Activated naive CD4-positive, alpha-beta T cell treated with anti-CD3 and anti-CD28 coated beads for 36 hours (primary cell): Measurements from ENCODE around the gene PIGQ. TPM values are rescaled to one million over a fixed set of nuclear protein-coding genes. Genes with fewer than 3 reads are reported as not detected.

ENCODE experiments used
- CTCF ChIA-PET: fragments of 350-600 bp; sonication (Branson Sonifier 250); formaldehyde crosslinking; loops from one replicate; lab custom pipeline; 2021; ENCODE audit warnings: antibody characterized with exemption; lab: Charles Lee
- DNase-seq: peaks from one replicate; pipeline ENCODE4 v3.0.0-alpha.2; 2020
- H3K27ac Mint-ChIP-seq: one replicate; pipeline ENCODE4 v1.8.0; 2021; ENCODE audit warnings: mild to moderate bottlenecking, mixed read lengths
- H3K27me3 Mint-ChIP-seq: one replicate; pipeline ENCODE4 v1.8.0; 2021; ENCODE audit warnings: low read depth, mixed read lengths
- H3K36me3 Mint-ChIP-seq: one replicate; pipeline ENCODE4 v1.8.0; 2021; ENCODE audit warnings: low read depth, mixed read lengths
- H3K4me1 Mint-ChIP-seq: one replicate; pipeline ENCODE4 v1.8.0; 2021; ENCODE audit warnings: low read depth, mixed read lengths
- H3K4me3 Mint-ChIP-seq: one replicate; pipeline ENCODE4 v1.8.0; 2021; ENCODE audit warnings: mild to moderate bottlenecking, moderate library complexity, mixed read lengths
- H3K9me3 Mint-ChIP-seq: one replicate; pipeline ENCODE4 v1.8.0; 2021; ENCODE audit warnings: mixed read lengths
- intact Hi-C: fragments of 100-400 bp; cut with micrococcal nuclease; formaldehyde crosslinking; loops from one replicate; pipeline ENCODE4 v1.15.1; 2023
- total RNA-seq, 2 experiments: library from RNA; stranded (reverse); gene quantifications; one replicate each; pipeline ENCODE4 v1.2.3, GENCODE V29; 2021

The PIGQ gene
- total RNA-seq: 10 to 100 TPM; 18.6 to 19.2 TPM

DNA sequence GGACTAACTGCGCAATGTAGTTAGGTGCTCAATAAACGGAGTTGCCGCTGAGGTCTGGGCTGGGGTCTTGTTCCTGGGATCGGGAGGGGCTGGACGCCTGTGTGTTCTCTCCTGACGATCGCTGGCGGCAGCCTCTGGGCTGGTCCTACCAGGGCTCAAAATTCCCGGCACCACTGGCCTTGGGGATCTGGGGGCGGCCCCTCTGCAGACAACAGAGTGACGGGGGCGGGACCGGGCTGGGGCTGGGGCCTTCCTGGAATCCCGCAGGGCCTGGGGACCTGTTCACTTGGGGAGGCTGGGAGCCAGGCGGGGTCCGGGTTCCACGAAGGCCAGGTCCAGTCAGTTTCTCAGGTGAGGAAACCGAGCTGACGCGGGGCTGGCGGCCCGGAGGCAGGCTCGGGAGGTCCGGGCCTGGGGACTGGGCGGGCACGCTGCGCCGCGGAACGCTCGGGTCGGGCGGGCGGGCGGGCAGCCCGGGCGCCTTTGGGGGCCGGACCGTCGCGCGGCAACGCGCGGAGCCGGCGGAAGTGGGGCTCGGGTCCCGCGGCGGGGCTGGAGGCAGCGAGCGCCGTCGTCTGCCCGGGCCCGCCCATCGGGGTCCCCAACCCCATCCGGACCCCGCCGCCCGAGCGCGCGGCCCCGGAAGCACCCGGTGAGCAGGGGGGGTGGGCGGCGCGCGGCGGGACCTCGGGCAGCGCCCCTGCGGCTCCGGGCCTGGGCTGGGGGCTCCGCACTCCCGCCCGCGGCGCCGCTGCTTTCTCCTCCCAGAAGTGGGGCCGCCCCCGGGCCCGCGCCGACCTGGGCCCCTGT lies at the start of gene PIGQ:
PIGQ (plus strand) TSS at position 524 of the 810 bp plus-strand sequence. CDS start 4,107 bp downstream, outside the sequence.
- peak; percentile 67 for DNase-seq
- H3K27me3 Mint-ChIP-seq: no peaks in the 10 kb centered on the region
- CTCF ChIA-PET: no interaction called here
- peak within 1 kb of the TSS; percentile 90 for H3K27ac Mint-ChIP-seq
- peaks cover 29% of the 10 kb centered on the region for H3K4me1 Mint-ChIP-seq
- no peaks in the 10 kb centered on the region for H3K9me3 Mint-ChIP-seq
- no peaks in the 10 kb centered on the region for H3K36me3 Mint-ChIP-seq
- peak within 1 kb of the TSS; percentile 86 for H3K4me3 Mint-ChIP-seq
- intact Hi-C loops: loop anchor here (1.0 kb wide), 2 partner anchors 20 to 42 kb away; partner anchors contain the start of gene CAPN15

DNA sequence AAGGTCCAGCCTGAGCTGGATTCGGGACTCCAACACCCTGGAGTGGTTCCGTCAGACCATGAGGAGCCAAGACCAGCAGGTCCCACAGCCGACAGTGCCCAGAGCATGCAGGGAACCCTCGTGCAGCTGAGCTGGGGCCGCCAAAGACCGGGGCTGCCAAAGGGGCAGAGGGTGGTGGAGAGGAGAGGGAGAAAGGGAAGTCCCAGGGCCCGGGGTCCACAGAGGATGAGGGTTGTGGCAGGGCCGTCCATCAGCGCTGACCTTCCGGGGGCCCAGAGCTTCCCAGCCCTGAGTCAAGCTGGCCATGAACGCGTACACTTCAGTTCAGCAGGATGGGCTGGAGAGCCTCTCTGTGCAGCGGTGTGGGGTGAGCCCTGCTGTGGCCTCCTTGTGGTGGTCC lies 48.9 kb upstream of the PIGQ start:
- Mint-ChIP-seq H3K4me3 (no peak overlapping the region), H3K9me3 (no peaks in the 10 kb centered on the region), H3K27me3 (no peaks in the 10 kb centered on the region), H3K27ac (no peak overlapping the region), H3K4me1 (peaks cover 21% of the 10 kb centered on the region), H3K36me3 (peaks cover 4% of the 10 kb centered on the region)
- DNase-seq: no peak
- intact Hi-C loops: no loop called here
- CTCF ChIA-PET: interaction anchor here (0.5 kb wide), 1 partner anchor 673 kb away, joined by 3 read pairs; no protein-coding TSS in a partner anchor

DNA sequence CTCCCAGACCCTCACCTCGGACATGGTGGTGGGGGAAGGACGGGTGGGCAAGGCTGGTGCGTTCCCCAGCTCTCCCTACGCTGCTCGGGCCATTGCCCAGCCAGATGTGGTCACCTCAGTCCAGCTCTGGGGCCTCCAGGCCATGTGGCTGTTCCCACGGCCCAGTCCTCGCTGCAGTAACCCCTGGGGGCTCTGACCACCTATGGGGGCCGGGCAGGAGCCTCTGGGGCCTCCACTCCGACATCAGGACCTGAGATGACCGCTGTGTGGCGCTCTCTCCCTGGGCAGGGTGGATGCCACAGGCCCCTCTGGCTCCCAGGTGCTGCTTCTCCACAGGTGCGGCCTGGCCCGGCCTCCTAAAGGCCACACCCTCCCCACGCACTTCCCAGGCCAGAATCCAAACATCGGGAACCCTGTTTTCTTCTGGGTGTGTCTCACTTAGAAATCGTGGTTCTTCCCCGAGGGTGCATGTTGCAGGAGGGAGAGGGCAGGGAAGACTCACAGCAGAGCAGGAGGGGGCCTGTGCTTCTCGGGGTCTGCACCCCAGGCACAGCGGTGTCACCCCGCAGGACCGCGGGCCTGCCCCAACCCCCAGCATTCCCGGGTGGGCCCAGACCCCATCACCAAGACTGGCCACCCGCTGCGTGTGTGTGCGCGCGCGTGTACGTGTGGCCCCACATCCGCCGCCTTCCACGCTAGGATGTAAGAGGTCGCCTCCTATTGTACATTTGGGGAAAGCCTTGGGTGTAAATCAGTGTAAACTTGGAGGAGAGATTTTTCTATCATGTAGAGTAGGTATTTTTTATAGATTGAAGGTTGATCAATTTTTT lies 48.2 kb upstream of the PIGQ start:
- Mint-ChIP-seq H3K36me3 (peaks cover 4% of the 10 kb centered on the region), H3K9me3 (no peaks in the 10 kb centered on the region), H3K4me3 (no peak overlapping the region), H3K4me1 (peaks cover 22% of the 10 kb centered on the region), H3K27ac (no peak overlapping the region), H3K27me3 (no peaks in the 10 kb centered on the region)
- intact Hi-C loops: no loop called here
- DNase-seq: no peak
- CTCF ChIA-PET: interaction anchor here (0.5 kb wide), 1 partner anchor 673 kb away, joined by 3 read pairs; no protein-coding TSS in a partner anchor

DNA sequence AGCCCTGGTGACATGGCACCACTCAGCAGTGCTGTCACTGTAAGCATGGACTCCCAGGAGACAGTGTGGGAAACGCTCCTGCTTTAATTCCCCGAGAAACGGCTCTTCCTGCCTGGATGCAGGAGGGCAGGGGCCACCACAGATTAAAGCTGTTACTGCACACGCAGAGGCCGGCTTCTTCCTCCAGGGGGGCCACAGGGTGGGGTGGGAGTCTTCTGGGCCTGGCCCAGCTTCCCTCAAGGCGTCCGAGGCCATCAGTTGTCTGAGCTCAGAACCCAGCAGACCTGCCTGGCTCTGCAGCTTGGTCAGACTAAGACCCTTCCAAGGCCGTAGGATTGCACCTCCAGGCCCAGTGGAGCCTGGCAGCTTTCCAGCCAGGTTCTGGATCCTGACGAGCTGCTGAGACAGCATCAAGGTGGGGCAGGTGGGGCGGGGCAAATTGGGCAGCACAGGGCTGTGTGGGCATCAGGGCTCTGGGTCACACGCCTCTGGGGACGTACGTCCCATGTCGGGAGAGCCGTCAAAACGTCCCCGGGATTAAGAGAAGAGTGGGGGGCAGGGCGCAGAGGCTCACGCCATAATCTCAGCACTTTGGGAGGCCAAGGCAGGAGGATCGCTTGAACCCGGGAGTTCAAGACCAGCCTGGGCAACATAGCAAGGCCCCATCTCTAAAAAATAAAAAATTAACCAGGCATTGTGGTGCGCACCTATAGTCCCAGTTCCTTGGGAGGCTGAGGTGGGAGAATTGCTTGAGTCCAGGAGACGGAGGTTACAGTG lies 47.3 kb upstream of the PIGQ start:
- intact Hi-C loops: no loop called here
- H3K27ac Mint-ChIP-seq: peak overlapping the region; percentile 63
- CTCF ChIA-PET: no interaction called here

GRCh38 chr16:523097-523741 lies 46.5 kb upstream of the PIGQ start:
- CTCF ChIA-PET: no interaction called here
- Mint-ChIP-seq H3K4me1 (peaks cover 22% of the 10 kb centered on the region), H3K36me3 (peaks cover 4% of the 10 kb centered on the region), H3K9me3 (no peaks in the 10 kb centered on the region), H3K27me3 (no peaks in the 10 kb centered on the region), H3K27ac (peak overlapping the region; percentile 96), H3K4me3 (no peak overlapping the region)
- intact Hi-C loops: no loop called here
- DNase-seq: no peak

More for the DNA sequence above, 47.3 kb upstream of the PIGQ start:
- Mint-ChIP-seq H3K9me3 (no peaks in the 10 kb centered on the region), H3K4me1 (peaks cover 22% of the 10 kb centered on the region), H3K4me3 (no peak overlapping the region), H3K27me3 (no peaks in the 10 kb centered on the region), H3K36me3 (peaks cover 4% of the 10 kb centered on the region)
- DNase-seq: no peak

GRCh38 chr16:524274-525040 lies 45.3 kb upstream of the PIGQ start:
- Mint-ChIP-seq H3K9me3 (no peaks in the 10 kb centered on the region), H3K4me3 (no peak overlapping the region), H3K27me3 (no peaks in the 10 kb centered on the region), H3K27ac (peak overlapping the region; percentile 96), H3K36me3 (peaks cover 4% of the 10 kb centered on the region), H3K4me1 (peaks cover 31% of the 10 kb centered on the region)
- CTCF ChIA-PET: no interaction called here
- intact Hi-C loops: loop anchor here (1.0 to 5.0 kb wide), 7 partner anchors 65 to 478 kb away; partner anchors contain the start of genes DECR2, FAM234A, JMJD8 and METTL26
- DNase-seq: no peak

- peak; percentile 59 for DNase-seq
- Mint-ChIP-seq H3K36me3 (peaks cover 4% of the 10 kb centered on the region), H3K9me3 (no peaks in the 10 kb centered on the region), H3K4me3 (peak overlapping the region; percentile 85), H3K4me1 (peaks cover 37% of the 10 kb centered on the region), H3K27me3 (no peaks in the 10 kb centered on the region), H3K27ac (peak overlapping the region; percentile 96)
- intact Hi-C loops: loop anchor here (1.0 to 5.0 kb wide), 7 partner anchors 64 to 477 kb away; partner anchors contain the start of genes DECR2, FAM234A, JMJD8 and METTL26
- CTCF ChIA-PET: no interaction called here
These were observed 44.6 kb upstream of the PIGQ start for GRCh38 chr16:525123-525519.

GRCh38 chr16:525520-526180 lies 44.1 kb upstream of the PIGQ start:
- Mint-ChIP-seq H3K27me3 (no peaks in the 10 kb centered on the region), H3K4me1 (peaks cover 40% of the 10 kb centered on the region), H3K36me3 (peaks cover 4% of the 10 kb centered on the region), H3K4me3 (peak overlapping the region; percentile 85), H3K9me3 (no peaks in the 10 kb centered on the region), H3K27ac (peak overlapping the region; percentile 96)
- CTCF ChIA-PET: interaction anchor here (0.9 kb wide), 1 partner anchor 75 kb away, joined by 3 read pairs; no protein-coding TSS in a partner anchor
- DNase-seq: peak; percentile 93
- intact Hi-C loops: loop anchor here (1.0 to 5.0 kb wide), 8 partner anchors 64 to 783 kb away; partner anchors contain the start of genes DECR2, FAM234A, JMJD8 and METTL26

DNA sequence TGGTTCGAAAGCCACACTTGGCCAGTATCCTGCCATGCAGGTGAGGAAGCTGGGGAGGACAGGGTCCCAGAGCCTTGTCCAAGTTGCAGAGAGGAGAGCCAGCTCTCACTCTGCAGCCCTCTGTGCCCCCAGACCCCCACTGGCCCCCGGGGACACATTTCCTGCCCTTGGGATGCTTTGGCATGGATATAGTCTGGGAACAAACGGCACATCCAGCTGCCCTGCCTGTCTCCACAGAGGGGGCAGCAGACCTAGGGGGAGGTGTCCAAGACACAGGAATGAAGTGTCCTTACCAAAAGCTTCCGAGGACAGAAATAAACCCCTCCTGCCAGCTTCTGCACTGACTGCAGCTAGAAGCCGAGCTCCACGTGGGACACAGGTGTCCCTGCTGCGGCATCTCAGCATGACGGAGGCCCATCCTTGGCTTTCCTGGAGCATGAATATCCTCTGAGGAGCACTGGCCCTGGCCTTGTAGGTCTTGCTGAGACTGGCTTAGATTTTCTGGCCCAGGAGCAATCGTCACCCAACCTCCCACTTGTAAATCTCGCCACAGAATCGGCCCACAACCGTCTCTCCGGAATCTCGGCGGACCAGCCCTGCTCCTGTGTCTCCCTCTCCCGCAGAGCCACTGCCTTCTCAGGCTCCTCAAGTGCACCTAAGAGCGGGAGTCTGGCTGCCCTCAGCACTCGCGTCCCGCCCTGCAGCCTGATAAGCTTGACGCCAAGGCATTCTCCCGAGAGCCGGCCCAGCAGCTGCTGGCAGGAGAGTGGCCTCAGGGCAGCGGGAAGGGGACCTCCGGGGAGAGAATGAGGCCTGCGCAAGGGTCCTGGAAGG lies 43.4 kb upstream of the PIGQ start:
- Mint-ChIP-seq H3K27ac (peak overlapping the region; percentile 96), H3K4me3 (peak overlapping the region; percentile 85), H3K36me3 (peaks cover 4% of the 10 kb centered on the region), H3K4me1 (peaks cover 40% of the 10 kb centered on the region), H3K27me3 (no peaks in the 10 kb centered on the region), H3K9me3 (no peaks in the 10 kb centered on the region)
- CTCF ChIA-PET: interaction anchor here (0.9 kb wide), 1 partner anchor 75 kb away, joined by 3 read pairs; no protein-coding TSS in a partner anchor
- intact Hi-C loops: loop anchor here (1.0 to 5.0 kb wide), 6 partner anchors 43 to 782 kb away; partner anchors contain the start of genes AXIN1, JMJD8, PIGQ and RAB11FIP3
- DNase-seq: peak; percentile 47
